ENCODE data around the gene PIP5KL1.

The PIP5KL1 gene

DNA sequence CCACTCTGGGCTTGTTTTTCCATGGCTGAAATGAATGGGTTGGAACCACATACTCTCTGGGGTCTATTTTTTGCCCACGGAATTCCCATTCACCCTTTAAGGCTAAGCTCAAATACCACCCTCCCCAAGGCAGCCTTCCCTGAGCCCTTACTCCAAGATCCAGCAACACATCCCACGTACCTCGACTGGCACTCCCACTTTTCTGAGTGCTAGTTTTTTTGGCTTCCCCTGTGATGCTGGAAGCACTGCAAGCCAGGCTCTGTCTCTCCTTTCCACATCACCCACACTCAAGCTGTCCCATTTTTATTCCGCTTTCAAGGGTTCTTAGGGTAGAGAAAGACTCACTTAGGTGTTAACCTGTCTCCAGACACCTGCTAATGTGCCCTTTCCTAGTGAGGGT lies 37.2 kb downstream of the PIP5KL1 start:
- CTCF ChIA-PET: interaction anchor here (0.6 kb wide), 1 partner anchor 15 kb away, joined by 3 read pairs; no protein-coding TSS in a partner anchor
- no peak for DNase-seq (ENCODE audit: extremely low spot score)
- POLR2A ChIA-PET: interaction anchor here (2.4 kb wide), 1 partner anchor 23 kb away, joined by 8 read pairs; the partner anchor contains the start of gene ST6GALNAC4
- TF ChIP-seq NFRKB (IDR thresholded peaks at IDR 0.05) (no peak), L3MBTL2 (conservative IDR thresholded peaks at IDR 0.05) (no peak), FOXA1 (IDR thresholded peaks at IDR 0.05) (no peak), ELF4 (IDR thresholded peaks at IDR 0.05) (no peak)

DNA sequence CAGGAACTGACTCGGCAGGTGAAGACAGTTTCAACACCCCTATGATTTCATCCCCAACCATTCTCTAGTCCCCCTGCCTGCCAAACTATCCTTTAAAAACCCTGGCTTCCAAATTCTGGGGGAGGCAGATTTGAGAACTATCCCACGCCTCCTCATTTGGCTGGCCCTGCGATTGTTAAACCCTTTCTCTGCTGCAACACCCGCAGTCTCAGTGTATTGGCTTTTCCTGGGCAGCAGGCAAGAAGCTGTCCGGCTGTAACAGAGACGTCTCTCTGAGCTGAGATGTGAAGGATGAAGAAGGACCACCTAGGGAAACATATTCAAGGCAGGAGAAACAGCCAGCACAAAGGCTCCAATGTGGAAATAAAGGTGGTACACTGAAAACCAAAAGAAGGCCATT lies 37.7 kb downstream of the PIP5KL1 start:
- no peak for DNase-seq (ENCODE audit: extremely low spot score)
- TF ChIP-seq SP1 (IDR thresholded peaks at IDR 0.05): no peak
- TF ChIP-seq TARDBP (IDR thresholded peaks at IDR 0.05): no peak
- TF ChIP-seq BHLHE40 (IDR thresholded peaks at IDR 0.05; ENCODE audit: borderline replicate concordance): no peak
- no peak for TF ChIP-seq ELF4 (IDR thresholded peaks at IDR 0.05)
- TF ChIP-seq SUZ12 (IDR thresholded peaks at IDR 0.05): no peak
- no peak for TF ChIP-seq FOXA1 (IDR thresholded peaks at IDR 0.05)
- no peak for TF ChIP-seq PKNOX1 (IDR thresholded peaks at IDR 0.05)
- TF ChIP-seq NFRKB (IDR thresholded peaks at IDR 0.05): no peak
- TF ChIP-seq ZNF384 (IDR thresholded peaks at IDR 0.05): no peak
- ChIA-PET CTCF (interaction anchor here (0.6 kb wide), 1 partner anchor 15 kb away, joined by 3 read pairs; no protein-coding TSS in a partner anchor), POLR2A (interaction anchor here (2.4 kb wide), 1 partner anchor 24 kb away, joined by 8 read pairs; the partner anchor contains the start of gene ST6GALNAC4)

DNA sequence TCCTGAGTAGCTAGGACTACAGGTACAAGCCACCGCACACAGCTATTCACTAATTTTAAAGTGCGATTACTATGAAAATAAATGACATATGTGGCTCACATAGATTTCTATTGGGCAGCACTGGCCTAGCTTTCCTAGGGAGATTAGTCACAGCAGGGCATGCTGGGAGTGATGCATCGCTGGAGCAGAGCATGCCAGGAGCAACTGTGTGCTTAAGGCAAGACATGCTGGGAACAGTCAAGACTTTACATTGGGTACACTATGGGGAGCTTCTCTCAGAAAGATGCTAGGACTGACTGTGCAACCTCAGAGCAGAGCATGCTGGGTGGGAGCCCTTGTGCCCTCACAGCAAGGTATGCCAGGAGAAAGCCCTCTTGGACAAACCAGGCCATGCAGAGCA lies 40.5 kb downstream of the PIP5KL1 start:
- TF ChIP-seq LEF1 (IDR thresholded peaks at IDR 0.05; ENCODE audit: borderline replicate concordance) (no peak), FOXK2 (IDR thresholded peaks at IDR 0.05) (no peak), L3MBTL2 (conservative IDR thresholded peaks at IDR 0.05) (no peak), ELF4 (IDR thresholded peaks at IDR 0.05) (no peak), FOXA1 (IDR thresholded peaks at IDR 0.05) (no peak), FOXM1 (IDR thresholded peaks at IDR 0.05; ENCODE audit: borderline replicate concordance) (no peak), ZNF384 (IDR thresholded peaks at IDR 0.05) (no peak), SP1 (IDR thresholded peaks at IDR 0.05) (no peak), BHLHE40 (IDR thresholded peaks at IDR 0.05; ENCODE audit: borderline replicate concordance) (no peak), PKNOX1 (IDR thresholded peaks at IDR 0.05) (no peak), CTBP1 (IDR thresholded peaks at IDR 0.05; ENCODE audit: borderline replicate concordance) (no peak), HDGF (IDR thresholded peaks at IDR 0.05; ENCODE audit: borderline replicate concordance) (no peak), NFRKB (IDR thresholded peaks at IDR 0.05) (no peak), ARNT (IDR thresholded peaks at IDR 0.05) (no peak), SUZ12 (IDR thresholded peaks at IDR 0.05) (no peak), TARDBP (IDR thresholded peaks at IDR 0.05) (no peak)
- CTCF ChIA-PET: interaction anchor here (0.6 kb wide), 1 partner anchor 675 kb away, joined by 3 read pairs; no protein-coding TSS in a partner anchor
- POLR2A ChIA-PET: interaction anchor here (1.1 kb wide), 1 partner anchor 9 kb away, joined by 3 read pairs; no protein-coding TSS in a partner anchor
- no peak for DNase-seq (ENCODE audit: extremely low spot score)

GRCh38 chr9:127887792-127888191 lies 42.8 kb downstream of the PIP5KL1 start:
- POLR2A ChIA-PET: no interaction called here
- TF ChIP-seq SP1 (IDR thresholded peaks at IDR 0.05) (no peak), HDGF (IDR thresholded peaks at IDR 0.05; ENCODE audit: borderline replicate concordance) (no peak), FOXM1 (IDR thresholded peaks at IDR 0.05; ENCODE audit: borderline replicate concordance) (no peak), BHLHE40 (IDR thresholded peaks at IDR 0.05; ENCODE audit: borderline replicate concordance) (no peak), FOXA1 (IDR thresholded peaks at IDR 0.05) (no peak), NFRKB (IDR thresholded peaks at IDR 0.05) (no peak), ARNT (IDR thresholded peaks at IDR 0.05) (no peak), SUZ12 (IDR thresholded peaks at IDR 0.05) (no peak), TARDBP (IDR thresholded peaks at IDR 0.05) (no peak), ZNF384 (IDR thresholded peaks at IDR 0.05) (no peak)
- CTCF ChIA-PET: no interaction called here
- DNase-seq (ENCODE audit: extremely low spot score): no peak

- ChIA-PET CTCF (no interaction called here), POLR2A (no interaction called here)
These were observed 44.1 kb downstream of the PIP5KL1 start for GRCh38 chr9:127886401-127886972.

GRCh38 chr9:127885508-127886281 lies 44.9 kb downstream of the PIP5KL1 start:
- CTCF ChIA-PET: no interaction called here
- TF ChIP-seq NFRKB (IDR thresholded peaks at IDR 0.05) (no peak), FOXK2 (IDR thresholded peaks at IDR 0.05) (no peak), SP1 (IDR thresholded peaks at IDR 0.05) (no peak), SUZ12 (IDR thresholded peaks at IDR 0.05) (no peak), FOXA1 (IDR thresholded peaks at IDR 0.05) (no peak), TARDBP (IDR thresholded peaks at IDR 0.05) (no peak), HDGF (IDR thresholded peaks at IDR 0.05; ENCODE audit: borderline replicate concordance) (no peak)
- POLR2A ChIA-PET: interaction anchor here (1.6 kb wide), 1 partner anchor 9 kb away, joined by 4 read pairs; no protein-coding TSS in a partner anchor
- DNase-seq (ENCODE audit: extremely low spot score): no peak

More at GRCh38 chr9:127886401-127886972, 44.1 kb downstream of the PIP5KL1 start:
- peak; percentile 43 for DNase-seq (ENCODE audit: extremely low spot score)
- no peak for TF ChIP-seq FOXA1 (IDR thresholded peaks at IDR 0.05)
- TF ChIP-seq SP1 (IDR thresholded peaks at IDR 0.05): no peak
- peak; percentile 50; the same call in 1 of the 2 replicates for TF ChIP-seq ZNF384 (IDR thresholded peaks at IDR 0.05)
- no peak for TF ChIP-seq ELF4 (IDR thresholded peaks at IDR 0.05)
- TF ChIP-seq FOXM1 (IDR thresholded peaks at IDR 0.05; ENCODE audit: borderline replicate concordance): no peak
- 0 out of 2 replicates have a peak, but pooled peaks have one; percentile 44 for TF ChIP-seq LEF1 (IDR thresholded peaks at IDR 0.05; ENCODE audit: borderline replicate concordance)
- no peak for TF ChIP-seq NFRKB (IDR thresholded peaks at IDR 0.05)
- TF ChIP-seq SUZ12 (IDR thresholded peaks at IDR 0.05): no peak
- no peak for TF ChIP-seq BHLHE40 (IDR thresholded peaks at IDR 0.05; ENCODE audit: borderline replicate concordance)
- no peak for TF ChIP-seq ARNT (IDR thresholded peaks at IDR 0.05)
- no peak for TF ChIP-seq FOXK2 (IDR thresholded peaks at IDR 0.05)
- TF ChIP-seq HDGF (IDR thresholded peaks at IDR 0.05; ENCODE audit: borderline replicate concordance): no peak
- TF ChIP-seq TARDBP (IDR thresholded peaks at IDR 0.05): no peak
- no peak for TF ChIP-seq L3MBTL2 (conservative IDR thresholded peaks at IDR 0.05)
